Upper lobe of left lung (tissue), 4 donors: ENCODE results near the gene SENP6.

Experiments
- CTCF ChIP-seq, 6 experiments: fragments of 450-650 bp in 4 of 6; fragments of 200-600 bp in 2 of 6; sonication (generic) in 2 of 6; IDR thresholded peaks; one replicate each; pipeline ENCODE4 v1.5.1; 2016 to 2019; ENCODE audit warnings: antibody characterized with exemption in 6 of 6
- EP300 ChIP-seq, 4 donors: sonication (generic); formaldehyde crosslinking; IDR thresholded peaks; one replicate each; pipeline ENCODE4 v1.5.1; 2017; ENCODE audit warnings: antibody characterized with exemption in 4 of 4, control low read depth in 2 of 4

GRCh38 chr6:75603106-75603420, 1.4 kb downstream of the SENP6 start:
- TF ChIP-seq CTCF (IDR thresholded peaks at IDR 0.05) (no peak), EP300 (IDR thresholded peaks at IDR 0.05) (no peak)
